Measurements from ENCODE around the gene SLC45A1.

GRCh38 chr1:8312235-8313218, 5.4 kb upstream of the SLC45A1 start:
- TF ChIP-seq EZH2 (IDR thresholded peaks at IDR 0.05; ENCODE audit: low read depth) (no peak), CTCF (conservative IDR thresholded peaks at IDR 0.05) (no peak)

Data from PC-9 (cell line).